ENCODE measurements around the gene NTRK3. TPM values are rescaled to one million over a fixed set of nuclear protein-coding genes. Genes with fewer than 3 reads are reported as not detected.

NTRK3 gene
- total RNA-seq, 1 donor from 2014 or later, result not detected

DNA sequence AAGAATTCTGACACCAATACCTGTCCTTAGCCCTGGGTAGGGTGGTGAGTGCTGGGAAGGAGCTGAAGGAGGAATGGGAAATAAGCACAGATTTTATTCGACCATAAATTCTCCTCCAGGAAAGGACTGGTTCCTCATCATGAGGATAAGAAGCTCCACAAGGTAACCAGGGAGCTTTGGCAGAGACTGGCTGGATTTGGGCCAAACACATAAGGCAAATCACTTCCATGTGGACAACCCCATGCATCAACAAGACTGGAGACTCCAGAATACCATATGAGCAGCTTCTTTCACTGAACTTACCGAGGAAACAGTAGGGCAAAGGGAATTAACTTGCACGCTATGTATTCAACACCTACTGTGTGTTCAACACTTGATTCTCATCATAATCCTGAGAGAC is 312.5 kb downstream of the NTRK3 start:
- no peak overlapping the region for H3K4me3 Mint-ChIP-seq
- no peaks in the 10 kb centered on the region for H3K27me3 Mint-ChIP-seq
- H3K9me3 Mint-ChIP-seq, result no peaks in the 10 kb centered on the region

DNA sequence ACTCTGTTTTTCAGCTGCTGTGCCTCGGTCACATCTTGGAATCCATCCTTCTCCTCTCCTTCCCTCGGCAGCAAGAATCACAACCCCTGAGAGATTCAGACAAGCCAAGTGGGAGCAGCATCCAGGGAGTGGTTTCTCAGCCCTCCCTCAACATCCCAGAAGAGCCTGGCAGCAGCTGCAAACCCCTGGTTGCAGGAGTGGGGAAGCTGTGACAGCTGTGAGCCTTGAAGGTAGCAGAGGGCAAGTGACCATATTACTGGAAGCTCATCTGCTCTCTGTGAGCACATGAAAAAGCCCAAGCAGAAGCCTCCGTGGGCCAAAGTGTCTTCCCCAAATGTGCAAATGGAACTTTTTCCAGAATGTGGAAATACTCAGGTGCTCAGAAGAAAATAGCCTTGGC is 312.9 kb downstream of the NTRK3 start:
- no peak overlapping the region for H3K27ac Mint-ChIP-seq
- intact Hi-C loops (cut with micrococcal nuclease), result no loop called here
- no peaks in the 10 kb centered on the region for H3K9me3 Mint-ChIP-seq
- H3K4me3 Mint-ChIP-seq, result no peak overlapping the region
- DNase-seq, result no peak
- TF ChIP-seq, protein P1, sequence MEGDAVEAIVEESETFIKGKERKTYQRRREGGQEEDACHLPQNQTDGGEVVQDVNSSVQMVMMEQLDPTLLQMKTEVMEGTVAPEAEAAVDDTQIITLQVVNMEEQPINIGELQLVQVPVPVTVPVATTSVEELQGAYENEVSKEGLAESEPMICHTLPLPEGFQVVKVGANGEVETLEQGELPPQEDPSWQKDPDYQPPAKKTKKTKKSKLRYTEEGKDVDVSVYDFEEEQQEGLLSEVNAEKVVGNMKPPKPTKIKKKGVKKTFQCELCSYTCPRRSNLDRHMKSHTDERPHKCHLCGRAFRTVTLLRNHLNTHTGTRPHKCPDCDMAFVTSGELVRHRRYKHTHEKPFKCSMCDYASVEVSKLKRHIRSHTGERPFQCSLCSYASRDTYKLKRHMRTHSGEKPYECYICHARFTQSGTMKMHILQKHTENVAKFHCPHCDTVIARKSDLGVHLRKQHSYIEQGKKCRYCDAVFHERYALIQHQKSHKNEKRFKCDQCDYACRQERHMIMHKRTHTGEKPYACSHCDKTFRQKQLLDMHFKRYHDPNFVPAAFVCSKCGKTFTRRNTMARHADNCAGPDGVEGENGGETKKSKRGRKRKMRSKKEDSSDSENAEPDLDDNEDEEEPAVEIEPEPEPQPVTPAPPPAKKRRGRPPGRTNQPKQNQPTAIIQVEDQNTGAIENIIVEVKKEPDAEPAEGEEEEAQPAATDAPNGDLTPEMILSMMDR (IDR thresholded peaks at IDR 0.05), result no peak
- no peaks in the 10 kb centered on the region for H3K27me3 Mint-ChIP-seq
- POLR2A ChIA-PET, result no interaction called here
- no peak for ATAC-seq (ENCODE audit: low read depth)
- CTCF ChIA-PET, result no interaction called here
- H3K4me1 Mint-ChIP-seq, result no peaks in the 10 kb centered on the region
- H3K36me3 Mint-ChIP-seq (ENCODE audit: low read depth), result no peaks in the 10 kb centered on the region

More for the DNA sequence above, 312.5 kb downstream of the NTRK3 start:
- TF ChIP-seq, protein P1 (IDR thresholded peaks at IDR 0.05), result no peak
- no peaks in the 10 kb centered on the region for H3K36me3 Mint-ChIP-seq (ENCODE audit: low read depth)
- CTCF ChIA-PET, result no interaction called here
- POLR2A ChIA-PET, result no interaction called here
- DNase-seq (no peak), ATAC-seq (ENCODE audit: low read depth) (no peak)
- no peaks in the 10 kb centered on the region for H3K4me1 Mint-ChIP-seq
- H3K27ac Mint-ChIP-seq, result no peak overlapping the region
- intact Hi-C loops (cut with micrococcal nuclease), result no loop called here

DNA sequence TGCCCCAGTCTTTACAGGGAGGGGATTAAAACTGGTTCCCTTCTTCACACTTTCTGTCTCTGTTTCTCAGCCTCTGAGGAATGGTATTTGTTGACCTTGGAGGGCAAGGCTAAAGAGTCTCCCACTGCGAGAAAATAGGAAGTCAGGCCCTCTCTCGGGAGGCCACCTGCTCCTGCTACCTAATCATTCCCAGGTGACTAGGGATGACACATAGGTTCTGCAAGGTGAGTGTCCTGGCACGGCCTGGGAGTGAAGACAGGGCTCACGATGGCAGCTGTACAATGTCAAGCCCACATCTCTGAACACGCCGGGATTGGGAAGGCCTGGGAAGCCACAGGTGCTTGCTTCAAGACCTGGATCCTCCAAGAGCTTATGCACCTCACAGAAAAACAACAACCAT is 314.2 kb downstream of the NTRK3 start:
- H3K4me1 Mint-ChIP-seq, result no peaks in the 10 kb centered on the region
- H3K36me3 Mint-ChIP-seq (ENCODE audit: low read depth), result no peaks in the 10 kb centered on the region
- no peak overlapping the region for H3K27ac Mint-ChIP-seq
- CTCF ChIA-PET, result no interaction called here
- POLR2A ChIA-PET, result no interaction called here
- no peak overlapping the region for H3K4me3 Mint-ChIP-seq
- H3K9me3 Mint-ChIP-seq, result no peaks in the 10 kb centered on the region
- ATAC-seq (ENCODE audit: low read depth), result no peak
- no peaks in the 10 kb centered on the region for H3K27me3 Mint-ChIP-seq
- TF ChIP-seq, protein P1 (IDR thresholded peaks at IDR 0.05), result no peak
- no peak for DNase-seq
- intact Hi-C loops (cut with micrococcal nuclease), result no loop called here

DNA sequence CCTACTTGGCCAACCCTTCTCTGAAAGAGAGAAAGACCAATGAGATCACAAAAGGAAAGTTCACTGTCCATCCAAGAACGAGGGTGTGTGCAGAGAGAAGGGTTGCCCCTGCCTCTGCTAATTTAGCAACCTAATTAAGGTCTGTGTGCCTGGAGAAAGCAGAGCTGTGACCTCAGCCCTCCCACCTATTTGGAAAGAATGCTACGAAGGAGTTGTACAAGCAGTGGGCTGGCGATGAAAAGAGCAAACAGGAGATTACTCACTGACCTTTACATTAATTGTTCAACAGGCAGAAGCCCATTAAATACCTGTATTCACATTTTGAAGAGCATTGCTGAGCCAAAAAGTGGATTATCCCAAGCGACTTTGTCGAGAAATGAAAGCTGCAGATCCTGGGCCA is 314.9 kb downstream of the NTRK3 start:
- TF ChIP-seq, protein P1 (IDR thresholded peaks at IDR 0.05), result no peak
- no peaks in the 10 kb centered on the region for H3K9me3 Mint-ChIP-seq

DNA sequence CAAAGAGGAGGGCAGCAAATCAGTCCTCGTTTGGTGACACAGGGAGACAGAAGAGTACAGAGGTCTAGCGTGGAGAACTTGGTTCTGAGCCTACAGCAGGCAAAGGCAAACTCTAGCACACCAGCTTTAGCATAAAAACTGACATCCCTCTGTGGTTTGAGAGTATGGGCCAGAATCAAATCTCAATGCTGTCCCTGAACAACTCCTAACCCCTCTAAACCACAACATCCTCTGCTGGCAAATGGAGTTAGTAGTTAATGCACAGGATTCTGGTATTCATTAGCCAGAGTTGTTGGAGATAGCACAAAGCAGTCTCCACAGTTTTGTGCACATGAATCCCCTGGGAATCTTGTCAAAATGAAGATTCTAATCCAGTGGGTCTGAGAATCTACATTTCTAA is 315.8 kb downstream of the NTRK3 start:
- POLR2A ChIA-PET, result no interaction called here
- intact Hi-C loops (cut with micrococcal nuclease), result no loop called here

More for the DNA sequence above, 314.9 kb downstream of the NTRK3 start:
- CTCF ChIA-PET, result no interaction called here
- no peak for DNase-seq
- POLR2A ChIA-PET, result no interaction called here
- no peaks in the 10 kb centered on the region for H3K4me1 Mint-ChIP-seq
- intact Hi-C loops (cut with micrococcal nuclease), result no loop called here
- H3K4me3 Mint-ChIP-seq, result no peak overlapping the region
- H3K36me3 Mint-ChIP-seq (ENCODE audit: low read depth), result no peaks in the 10 kb centered on the region
- H3K27ac Mint-ChIP-seq, result no peak overlapping the region
- no peaks in the 10 kb centered on the region for H3K27me3 Mint-ChIP-seq
- ATAC-seq (ENCODE audit: low read depth), result no peak

More for the DNA sequence above, 315.8 kb downstream of the NTRK3 start:
- TF ChIP-seq, protein P1 (IDR thresholded peaks at IDR 0.05), result no peak
- CTCF ChIA-PET, result no interaction called here
- DNase-seq (no peak), ATAC-seq (ENCODE audit: low read depth) (no peak)
- Mint-ChIP-seq H3K9me3 (no peaks in the 10 kb centered on the region), H3K27me3 (no peaks in the 10 kb centered on the region), H3K27ac (no peak overlapping the region), H3K4me3 (no peak overlapping the region), H3K36me3 (ENCODE audit: low read depth) (no peaks in the 10 kb centered on the region), H3K4me1 (no peaks in the 10 kb centered on the region)

Measured in activated B cell treated with CpG ODN at 0.5 μM for 24 hours (primary cell).